ENCODE measurements around the gene TEX264. TPM values are rescaled to one million over a fixed set of nuclear protein-coding genes. Genes with fewer than 3 reads are reported as not detected.

The TEX264 gene
- total and polyA plus RNA-seq, 2 of the 13 experiments (the other 11 are each of a cell fraction or from before 2014, with no cell fraction given), result 35.2 to 52.1 TPM

GRCh38 chr3:51706788-51707731 lies 36.0 kb downstream of the TEX264 start, which contains the start of gene GRM2 (continued):
- TF ChIP-seq HMGXB3 (CRISPR knock-in tag; IDR thresholded peaks at IDR 0.05; ENCODE audit: borderline replicate concordance), result peak; percentile 89
- TF ChIP-seq HDAC2 (CRISPR knock-in tag; IDR thresholded peaks at IDR 0.05), result peak; percentile 76; the same call in 1 of the 2 replicates
- peak; percentile 37; the same call in 1 of the 2 replicates for TF ChIP-seq GABPB1 (CRISPR knock-in tag; IDR thresholded peaks at IDR 0.05)
- TF ChIP-seq KLF11 (CRISPR knock-in tag; IDR thresholded peaks at IDR 0.05), result peak; percentile 89
- peak; percentile 41; the same call in 1 of the 2 replicates for TF ChIP-seq MTERF4 (CRISPR knock-in tag; IDR thresholded peaks at IDR 0.05)
- peak; percentile 72; the same call in 1 of the 2 replicates for TF ChIP-seq THRA (CRISPR knock-in tag; IDR thresholded peaks at IDR 0.05; ENCODE audit: borderline replicate concordance)
- peak; percentile 56; the same call in 1 of the 2 replicates for TF ChIP-seq ZNF768 (CRISPR knock-in tag; IDR thresholded peaks at IDR 0.05)
- peak; percentile 84 for TF ChIP-seq ZNF792 (CRISPR knock-in tag; IDR thresholded peaks at IDR 0.05)
- TF ChIP-seq ZNF124 (CRISPR knock-in tag; IDR thresholded peaks at IDR 0.05), result peak; percentile 71; the same call in 1 of the 2 replicates
- TF ChIP-seq ZFAT (CRISPR knock-in tag; conservative IDR thresholded peaks at IDR 0.05), result no peak
- TF ChIP-seq ZC3H13 (CRISPR knock-in tag; IDR thresholded peaks at IDR 0.05), result 0 out of 2 replicates have a peak, but pooled peaks have one; percentile 43
- TF ChIP-seq ZNF790 (CRISPR knock-in tag; IDR thresholded peaks at IDR 0.05; ENCODE audit: borderline replicate concordance), result peak; percentile 85; the same call in 1 of the 2 replicates
- 0 out of 2 replicates have a peak, but pooled peaks have one; percentile 36 for TF ChIP-seq PHF8 (CRISPR knock-in tag; IDR thresholded peaks at IDR 0.05)
- peak; percentile 76 for TF ChIP-seq RARA (CRISPR knock-in tag; IDR thresholded peaks at IDR 0.05)
- TF ChIP-seq ZNF670 (CRISPR knock-in tag; IDR thresholded peaks at IDR 0.05; ENCODE audit: borderline replicate concordance), result peak; percentile 42; the same call in 1 of the 2 replicates
- TF ChIP-seq SAP130 (CRISPR knock-in tag; IDR thresholded peaks at IDR 0.05; ENCODE audit: low read depth), result peak; percentile 90
- TF ChIP-seq TFDP2 (CRISPR knock-in tag; IDR thresholded peaks at IDR 0.05), result 0 out of 2 replicates have a peak, but pooled peaks have one; percentile 39
- peak; percentile 37; the same call in 1 of the 2 replicates for TF ChIP-seq SOX5 (CRISPR knock-in tag; IDR thresholded peaks at IDR 0.05; ENCODE audit: borderline replicate concordance)
